GM19193 (cell line): Measurements from ENCODE around the gene RET.

Experiments
- POLR2A ChIP-seq: IDR thresholded peaks from 4 replicates; pipeline ENCODE4 v1.6.1; 2011; ENCODE audit not compliant: insufficient read depth, insufficient read length; ENCODE audit errors: extremely low read depth

The RET gene

GRCh38 chr10:43121444-43121843, 44.6 kb downstream of the RET start:
- no peak for TF ChIP-seq POLR2A

GRCh38 chr10:43122096-43122495, 45.2 kb downstream of the RET start:
- no peak for TF ChIP-seq POLR2A

- TF ChIP-seq POLR2A, result no peak
Measured at GRCh38 chr10:43122826-43123225, 46.0 kb downstream of the RET start.

- TF ChIP-seq POLR2A, result no peak
Measured at GRCh38 chr10:43123361-43124093, 46.7 kb downstream of the RET start.

GRCh38 chr10:43124094-43124521, 47.2 kb downstream of the RET start:
- TF ChIP-seq POLR2A, result no peak

GRCh38 chr10:43124574-43125273, 47.9 kb downstream of the RET start:
- TF ChIP-seq POLR2A, result no peak

- TF ChIP-seq POLR2A, result no peak
Measured at GRCh38 chr10:43125274-43125845, 48.5 kb downstream of the RET start.

- TF ChIP-seq POLR2A, result no peak
Measured at GRCh38 chr10:43125881-43126731, 49.2 kb downstream of the RET start.

GRCh38 chr10:43126759-43127424, 50.0 kb downstream of the RET start:
- TF ChIP-seq POLR2A, result no peak

- no peak for TF ChIP-seq POLR2A
Measured at GRCh38 chr10:43127442-43127841, 50.6 kb downstream of the RET start.

GRCh38 chr10:43128331-43128730, 51.5 kb downstream of the RET start:
- TF ChIP-seq POLR2A, result no peak

GRCh38 chr10:43128958-43129706, 52.3 kb downstream of the RET start:
- no peak for TF ChIP-seq POLR2A

GRCh38 chr10:43130770-43131171, 53.9 kb downstream of the RET start:
- TF ChIP-seq POLR2A, result no peak

GRCh38 chr10:43131256-43131655, 54.4 kb downstream of the RET start:
- TF ChIP-seq POLR2A, result no peak
